Activated naive CD8-positive, alpha-beta T cell treated with anti-CD3 and anti-CD28 coated beads, Interleukin-2, amount 10 ng/mL, durations not matched to agents 7 days and 5 days (primary cell): ENCODE measurements around the gene GBP6. TPM values are rescaled to one million over a fixed set of nuclear protein-coding genes. Genes with fewer than 3 reads are reported as not detected.
A peak's percentile ranks its signal among the peaks of the same experiment; 100 is the strongest.
"Not testable (repeated sequence)": the region's sequence is repeated elsewhere in the genome, so short reads cannot be mapped to it uniquely, and the experiment has no call there.

Experiments
- ATAC-seq: fragments of 150-1000 bp; cut with Tn5 transposase; one replicate; pipeline ENCODE4 v1.10.0; 2021; ENCODE audit warnings: low read depth, moderate library complexity
- POLR2A ChIA-PET: fragments of 350-600 bp; sonication (Branson Sonifier 250); formaldehyde crosslinking; loops from one replicate; lab custom pipeline; 2021; ENCODE audit warnings: antibody characterized with exemption; lab: Charles Lee
- DNase-seq: peaks from one replicate; pipeline ENCODE4 v3.0.0; 2021
- H3K27ac Mint-ChIP-seq: one replicate; pipeline ENCODE4 v1.8.0; 2022; ENCODE audit warnings: mild to moderate bottlenecking, mixed read lengths
- H3K27me3 Mint-ChIP-seq: one replicate; pipeline ENCODE4 v1.8.0; 2022; ENCODE audit warnings: mild to moderate bottlenecking, moderate library complexity, mixed read lengths
- H3K36me3 Mint-ChIP-seq: one replicate; pipeline ENCODE4 v1.8.0; 2021; ENCODE audit warnings: mild to moderate bottlenecking, mixed read lengths
- H3K4me1 Mint-ChIP-seq: one replicate; pipeline ENCODE4 v1.8.0; 2021; ENCODE audit warnings: mixed read lengths
- H3K4me3 Mint-ChIP-seq: one replicate; pipeline ENCODE4 v1.8.0; 2022; ENCODE audit warnings: mild to moderate bottlenecking, moderate library complexity, mixed read lengths
- H3K9me3 Mint-ChIP-seq: one replicate; pipeline ENCODE4 v1.8.0; 2021; ENCODE audit warnings: mixed read lengths
- total RNA-seq, 2 experiments: library from RNA; stranded (reverse); gene quantifications; one replicate each; pipeline ENCODE4 v1.2.3, GENCODE V29; 2021

The GBP6 gene
- total RNA-seq, 2 experiments from 2014 or later: 0.23 to 0.47 TPM

GRCh38 chr1:89382479-89382878 lies 18.6 kb downstream of the GBP6 start:
- Mint-ChIP-seq H3K4me1 (peaks cover 6% of the 10 kb centered on the region), H3K36me3 (no peaks in the 10 kb centered on the region), H3K27ac (no peak overlapping the region), H3K9me3 (peaks cover 2% of the 10 kb centered on the region), H3K4me3 (no peak overlapping the region), H3K27me3 (peaks cover 8% of the 10 kb centered on the region)
- POLR2A ChIA-PET: interaction anchor here (0.6 kb wide), 1 partner anchor 189 kb away, joined by 3 read pairs; no protein-coding TSS in a partner anchor
- no peak for ATAC-seq
- no peak for DNase-seq

- POLR2A ChIA-PET: no interaction called here
- ATAC-seq: no peak
- Mint-ChIP-seq H3K4me3 (no peak overlapping the region), H3K9me3 (peaks cover 2% of the 10 kb centered on the region), H3K27me3 (peaks cover 8% of the 10 kb centered on the region), H3K36me3 (no peaks in the 10 kb centered on the region), H3K27ac (no peak overlapping the region), H3K4me1 (peaks cover 4% of the 10 kb centered on the region)
- DNase-seq: no peak
Measured at GRCh38 chr1:89383185-89383584, 19.3 kb downstream of the GBP6 start.

- POLR2A ChIA-PET: no interaction called here
- H3K27ac Mint-ChIP-seq: no peak overlapping the region
- H3K27me3 Mint-ChIP-seq: peaks cover under 1% of the 10 kb centered on the region
- DNase-seq (no peak), ATAC-seq (no peak)
- H3K9me3 Mint-ChIP-seq: peaks cover 15% of the 10 kb centered on the region
- no peak overlapping the region for H3K4me3 Mint-ChIP-seq
- H3K36me3 Mint-ChIP-seq: peaks cover 2% of the 10 kb centered on the region
- no peaks in the 10 kb centered on the region for H3K4me1 Mint-ChIP-seq
Measured at GRCh38 chr1:89390707-89391106, 26.8 kb downstream of the GBP6 start.

GRCh38 chr1:89391686-89392085 lies 27.8 kb downstream of the GBP6 start:
- Mint-ChIP-seq H3K27ac (no peak overlapping the region), H3K9me3 (peaks cover 15% of the 10 kb centered on the region), H3K27me3 (no peaks in the 10 kb centered on the region), H3K36me3 (peaks cover 3% of the 10 kb centered on the region), H3K4me3 (no peak overlapping the region), H3K4me1 (no peaks in the 10 kb centered on the region)
- DNase-seq (no peak), ATAC-seq (no peak)
- POLR2A ChIA-PET: no interaction called here

- ATAC-seq: no peak
- Mint-ChIP-seq H3K9me3 (peaks cover 14% of the 10 kb centered on the region), H3K27me3 (peaks cover 2% of the 10 kb centered on the region), H3K4me3 (no peak overlapping the region), H3K27ac (no peak overlapping the region), H3K36me3 (peaks cover 7% of the 10 kb centered on the region), H3K4me1 (no peaks in the 10 kb centered on the region)
- no peak for DNase-seq
- POLR2A ChIA-PET: no interaction called here
Measured at GRCh38 chr1:89394851-89395250, 31.0 kb downstream of the GBP6 start.

- Mint-ChIP-seq H3K27me3 (peaks cover 3% of the 10 kb centered on the region), H3K4me3 (no peak overlapping the region), H3K27ac (no peak overlapping the region), H3K9me3 (peaks cover 16% of the 10 kb centered on the region), H3K4me1 (no peaks in the 10 kb centered on the region), H3K36me3 (peaks cover 6% of the 10 kb centered on the region)
- POLR2A ChIA-PET: no interaction called here
- ATAC-seq (no peak), DNase-seq (no peak)
Measured at GRCh38 chr1:89396902-89397301, 33.0 kb downstream of the GBP6 start.

GRCh38 chr1:89405275-89405929 lies 41.5 kb downstream of the GBP6 start:
- peaks cover 14% of the 10 kb centered on the region for H3K4me1 Mint-ChIP-seq
- DNase-seq: no peak
- no peak for ATAC-seq
- H3K9me3 Mint-ChIP-seq: peaks cover 11% of the 10 kb centered on the region
- H3K36me3 Mint-ChIP-seq: peaks cover 8% of the 10 kb centered on the region
- no peak overlapping the region for H3K4me3 Mint-ChIP-seq
- POLR2A ChIA-PET: no interaction called here
- no peak overlapping the region for H3K27ac Mint-ChIP-seq
- H3K27me3 Mint-ChIP-seq: peaks cover 12% of the 10 kb centered on the region

- peaks cover 6% of the 10 kb centered on the region for H3K9me3 Mint-ChIP-seq
- peak overlapping the region; percentile 85 for H3K27ac Mint-ChIP-seq
- POLR2A ChIA-PET: interaction anchor here (0.5 kb wide), 1 partner anchor 476 kb away, joined by 4 read pairs; no protein-coding TSS in a partner anchor
- peak; percentile 58 for ATAC-seq
- H3K4me1 Mint-ChIP-seq: peaks cover 16% of the 10 kb centered on the region
- peak overlapping the region; percentile 86 for H3K4me3 Mint-ChIP-seq
- H3K27me3 Mint-ChIP-seq: peaks cover 9% of the 10 kb centered on the region
- no peak for DNase-seq
- peaks cover 8% of the 10 kb centered on the region for H3K36me3 Mint-ChIP-seq
Measured at GRCh38 chr1:89407360-89407759, 43.5 kb downstream of the GBP6 start.

- ATAC-seq, H3K27me3 Mint-ChIP-seq, H3K36me3 Mint-ChIP-seq, DNase-seq, POLR2A ChIA-PET, H3K9me3 Mint-ChIP-seq: not testable (repeated sequence)
- Mint-ChIP-seq H3K4me1 (peaks cover 16% of the 10 kb centered on the region), H3K4me3 (peak overlapping the region; percentile 86), H3K27ac (peak overlapping the region; percentile 85)
Measured at GRCh38 chr1:89407768-89408167, 43.9 kb downstream of the GBP6 start.

GRCh38 chr1:89425056-89425455 lies 61.2 kb downstream of the GBP6 start:
- Mint-ChIP-seq H3K27ac (no peak overlapping the region), H3K4me1 (peaks cover 2% of the 10 kb centered on the region), H3K9me3 (no peaks in the 10 kb centered on the region), H3K36me3 (peaks cover 10% of the 10 kb centered on the region), H3K4me3 (no peak overlapping the region), H3K27me3 (no peaks in the 10 kb centered on the region)
- POLR2A ChIA-PET: no interaction called here
- ATAC-seq (no peak), DNase-seq (no peak)

- Mint-ChIP-seq H3K4me3 (no peak overlapping the region), H3K9me3 (no peaks in the 10 kb centered on the region), H3K4me1 (no peaks in the 10 kb centered on the region), H3K36me3 (peaks cover 4% of the 10 kb centered on the region), H3K27me3 (no peaks in the 10 kb centered on the region), H3K27ac (no peak overlapping the region)
- ATAC-seq (no peak), DNase-seq (no peak)
- POLR2A ChIA-PET: no interaction called here
Measured at GRCh38 chr1:89429062-89429461, 65.2 kb downstream of the GBP6 start.

- H3K36me3 Mint-ChIP-seq, POLR2A ChIA-PET, H3K27ac Mint-ChIP-seq: not testable (repeated sequence)
Measured at GRCh38 chr1:89429681-89430080, 65.8 kb downstream of the GBP6 start.

GRCh38 chr1:89433421-89433820 lies 69.6 kb downstream of the GBP6 start:
- Mint-ChIP-seq H3K27ac (no peak overlapping the region), H3K27me3 (no peaks in the 10 kb centered on the region), H3K4me1 (no peaks in the 10 kb centered on the region), H3K36me3 (no peaks in the 10 kb centered on the region), H3K4me3 (no peak overlapping the region), H3K9me3 (peaks cover 4% of the 10 kb centered on the region)
- POLR2A ChIA-PET: no interaction called here
- DNase-seq (no peak), ATAC-seq (no peak)

More at GRCh38 chr1:89429681-89430080, 65.8 kb downstream of the GBP6 start:
- H3K4me3 Mint-ChIP-seq, ATAC-seq, H3K9me3 Mint-ChIP-seq, H3K27me3 Mint-ChIP-seq, H3K4me1 Mint-ChIP-seq, DNase-seq: not testable (repeated sequence)

- H3K4me1 Mint-ChIP-seq, H3K36me3 Mint-ChIP-seq, H3K4me3 Mint-ChIP-seq, DNase-seq, ATAC-seq, POLR2A ChIA-PET, H3K27ac Mint-ChIP-seq, H3K27me3 Mint-ChIP-seq: not testable (repeated sequence)
- peaks cover 12% of the 10 kb centered on the region for H3K9me3 Mint-ChIP-seq
Measured at GRCh38 chr1:89434058-89434780, 70.4 kb downstream of the GBP6 start.
